ENCODE results near the gene RALGPS1.
"Not testable (repeated sequence)": the region's sequence is repeated elsewhere in the genome, so short reads cannot be mapped to it uniquely, and the experiment has no call there.

Gene RALGPS1

DNA sequence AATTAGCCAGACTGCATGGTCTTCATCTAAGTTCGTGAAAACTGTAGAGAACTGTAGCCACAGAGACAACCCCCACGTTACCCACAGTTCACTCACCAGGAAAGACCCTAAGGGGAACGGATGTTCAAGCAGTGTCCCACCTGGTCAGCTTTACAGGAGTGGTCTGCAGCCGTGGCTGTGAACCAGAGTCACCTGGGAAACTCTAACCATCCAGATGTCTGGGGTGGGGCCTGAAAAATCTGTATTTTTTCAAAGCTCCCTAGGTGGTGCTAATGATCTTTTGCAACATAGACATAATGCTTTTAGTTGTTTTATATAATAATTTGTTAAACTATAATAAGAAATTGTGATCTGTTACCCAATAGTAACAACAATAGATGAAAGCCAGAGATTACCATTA is 255.5 kb downstream of the RALGPS1 start:
- TF ChIP-seq, protein P1, sequence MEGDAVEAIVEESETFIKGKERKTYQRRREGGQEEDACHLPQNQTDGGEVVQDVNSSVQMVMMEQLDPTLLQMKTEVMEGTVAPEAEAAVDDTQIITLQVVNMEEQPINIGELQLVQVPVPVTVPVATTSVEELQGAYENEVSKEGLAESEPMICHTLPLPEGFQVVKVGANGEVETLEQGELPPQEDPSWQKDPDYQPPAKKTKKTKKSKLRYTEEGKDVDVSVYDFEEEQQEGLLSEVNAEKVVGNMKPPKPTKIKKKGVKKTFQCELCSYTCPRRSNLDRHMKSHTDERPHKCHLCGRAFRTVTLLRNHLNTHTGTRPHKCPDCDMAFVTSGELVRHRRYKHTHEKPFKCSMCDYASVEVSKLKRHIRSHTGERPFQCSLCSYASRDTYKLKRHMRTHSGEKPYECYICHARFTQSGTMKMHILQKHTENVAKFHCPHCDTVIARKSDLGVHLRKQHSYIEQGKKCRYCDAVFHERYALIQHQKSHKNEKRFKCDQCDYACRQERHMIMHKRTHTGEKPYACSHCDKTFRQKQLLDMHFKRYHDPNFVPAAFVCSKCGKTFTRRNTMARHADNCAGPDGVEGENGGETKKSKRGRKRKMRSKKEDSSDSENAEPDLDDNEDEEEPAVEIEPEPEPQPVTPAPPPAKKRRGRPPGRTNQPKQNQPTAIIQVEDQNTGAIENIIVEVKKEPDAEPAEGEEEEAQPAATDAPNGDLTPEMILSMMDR (IDR thresholded peaks at IDR 0.05; ENCODE audit: borderline replicate concordance, control extremely low read depth, extremely low read depth, insufficient read depth, missing control alignments): no peak
- in situ Hi-C loops (cut with MboI; ENCODE audit: low sequenced_read_pairs, unreplicated experiment): no loop called here
- DNase-seq (ENCODE audit: low spot score): no peak

DNA sequence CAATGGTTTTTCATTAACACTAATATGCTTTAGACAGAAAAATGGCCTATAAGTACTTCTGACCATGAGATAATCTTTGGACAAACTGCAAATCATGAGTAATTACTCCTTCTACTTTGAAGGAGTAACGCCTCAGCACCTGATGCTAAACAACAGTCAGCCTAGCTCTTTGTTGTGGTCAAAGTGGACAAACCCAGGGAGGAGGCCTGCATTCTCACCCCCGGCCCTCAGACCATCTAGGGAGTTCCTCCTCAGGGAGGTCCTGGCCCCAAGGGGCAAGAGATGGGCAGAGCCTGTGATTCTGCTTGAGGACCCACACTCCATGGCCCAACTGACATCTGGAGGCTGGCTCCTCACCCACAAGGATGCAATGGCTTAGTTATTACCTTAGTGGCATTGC is 256.1 kb downstream of the RALGPS1 start:
- peak; percentile 58 for DNase-seq (ENCODE audit: low spot score)
- in situ Hi-C loops (cut with MboI; ENCODE audit: low sequenced_read_pairs, unreplicated experiment): no loop called here
- TF ChIP-seq, protein P1 (IDR thresholded peaks at IDR 0.05; ENCODE audit: borderline replicate concordance, control extremely low read depth, extremely low read depth, insufficient read depth, missing control alignments): no peak

DNA sequence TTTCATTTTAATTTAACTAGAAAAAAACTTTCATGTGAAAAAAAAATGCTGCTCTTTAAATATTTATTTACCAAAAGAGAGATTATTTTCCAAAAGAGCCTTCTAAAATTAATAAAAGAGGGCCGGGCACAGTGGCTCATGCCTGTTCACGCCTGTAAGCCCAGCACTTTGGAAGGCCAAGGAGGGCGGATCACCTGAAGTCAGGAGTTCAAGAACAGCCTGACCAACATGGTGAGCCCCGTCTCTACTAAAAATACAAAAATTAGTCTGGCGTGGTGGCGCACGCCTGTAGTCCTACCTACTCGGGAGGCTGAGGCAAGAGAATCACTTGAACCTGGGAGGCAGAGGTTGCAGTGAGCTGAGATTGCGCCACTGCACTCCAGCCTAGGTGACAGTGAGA is 256.8 kb downstream of the RALGPS1 start:
- DNase-seq (ENCODE audit: low spot score); in situ Hi-C loops (cut with MboI; ENCODE audit: low sequenced_read_pairs, unreplicated experiment): not testable (repeated sequence)

DNA sequence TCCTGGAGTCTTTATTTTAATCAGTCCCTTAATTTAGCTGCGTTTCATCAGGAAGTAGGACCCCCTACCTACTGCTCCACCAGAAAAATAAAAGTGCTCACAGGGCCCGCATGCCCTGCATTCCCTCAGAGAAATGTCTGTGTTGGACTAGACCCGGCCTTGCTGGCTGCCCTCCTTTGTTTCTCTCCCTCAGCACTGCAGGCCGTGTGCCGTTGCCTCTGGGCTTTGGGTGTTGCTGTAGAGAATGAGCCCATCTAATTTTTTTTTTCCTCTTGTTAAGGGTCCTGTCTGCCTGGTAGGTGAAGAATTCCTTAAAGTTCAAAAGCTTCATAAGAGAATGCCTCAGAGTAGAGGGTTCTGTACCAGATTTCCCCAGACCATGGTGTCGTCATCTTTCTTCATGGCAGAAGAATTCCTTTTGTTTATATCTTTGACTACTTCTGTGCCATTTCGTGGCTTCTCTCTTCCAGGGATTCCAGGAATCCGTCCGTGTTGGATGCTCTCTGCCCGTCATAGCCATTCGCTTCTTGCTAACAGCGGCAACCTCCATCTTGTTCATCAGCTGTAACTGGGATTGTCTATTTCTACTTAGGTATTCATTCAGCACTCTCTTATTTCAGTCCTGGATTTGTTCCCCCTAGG is 257.6 kb downstream of the RALGPS1 start:
- in situ Hi-C loops (cut with MboI; ENCODE audit: low sequenced_read_pairs, unreplicated experiment): no loop called here
- TF ChIP-seq, protein P1 (IDR thresholded peaks at IDR 0.05; ENCODE audit: borderline replicate concordance, control extremely low read depth, extremely low read depth, insufficient read depth, missing control alignments): no peak
- no peak for DNase-seq (ENCODE audit: low spot score)

DNA sequence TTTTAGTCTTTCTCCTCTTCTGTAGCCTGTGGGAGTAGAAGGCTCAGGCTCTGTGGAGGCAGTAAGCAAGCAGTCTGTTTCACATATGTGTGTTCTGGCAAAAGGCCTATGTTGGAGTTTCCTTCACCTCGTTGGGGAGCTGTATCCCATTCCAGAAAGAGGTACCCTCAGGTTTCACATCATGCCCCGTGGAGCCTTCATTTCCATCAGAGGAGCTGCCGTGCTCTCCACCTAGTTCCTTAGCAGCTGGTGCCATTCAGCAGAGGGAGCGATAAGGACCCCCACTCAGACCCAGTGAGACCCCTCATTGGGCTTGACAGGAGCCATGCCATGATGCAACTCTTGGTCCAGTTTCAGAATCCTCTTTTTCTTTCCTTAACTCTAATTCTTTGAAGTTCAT is 258.5 kb downstream of the RALGPS1 start:
- TF ChIP-seq, protein P1 (IDR thresholded peaks at IDR 0.05; ENCODE audit: borderline replicate concordance, control extremely low read depth, extremely low read depth, insufficient read depth, missing control alignments): no peak
- in situ Hi-C loops (cut with MboI; ENCODE audit: low sequenced_read_pairs, unreplicated experiment): no loop called here
- no peak for DNase-seq (ENCODE audit: low spot score)

DNA sequence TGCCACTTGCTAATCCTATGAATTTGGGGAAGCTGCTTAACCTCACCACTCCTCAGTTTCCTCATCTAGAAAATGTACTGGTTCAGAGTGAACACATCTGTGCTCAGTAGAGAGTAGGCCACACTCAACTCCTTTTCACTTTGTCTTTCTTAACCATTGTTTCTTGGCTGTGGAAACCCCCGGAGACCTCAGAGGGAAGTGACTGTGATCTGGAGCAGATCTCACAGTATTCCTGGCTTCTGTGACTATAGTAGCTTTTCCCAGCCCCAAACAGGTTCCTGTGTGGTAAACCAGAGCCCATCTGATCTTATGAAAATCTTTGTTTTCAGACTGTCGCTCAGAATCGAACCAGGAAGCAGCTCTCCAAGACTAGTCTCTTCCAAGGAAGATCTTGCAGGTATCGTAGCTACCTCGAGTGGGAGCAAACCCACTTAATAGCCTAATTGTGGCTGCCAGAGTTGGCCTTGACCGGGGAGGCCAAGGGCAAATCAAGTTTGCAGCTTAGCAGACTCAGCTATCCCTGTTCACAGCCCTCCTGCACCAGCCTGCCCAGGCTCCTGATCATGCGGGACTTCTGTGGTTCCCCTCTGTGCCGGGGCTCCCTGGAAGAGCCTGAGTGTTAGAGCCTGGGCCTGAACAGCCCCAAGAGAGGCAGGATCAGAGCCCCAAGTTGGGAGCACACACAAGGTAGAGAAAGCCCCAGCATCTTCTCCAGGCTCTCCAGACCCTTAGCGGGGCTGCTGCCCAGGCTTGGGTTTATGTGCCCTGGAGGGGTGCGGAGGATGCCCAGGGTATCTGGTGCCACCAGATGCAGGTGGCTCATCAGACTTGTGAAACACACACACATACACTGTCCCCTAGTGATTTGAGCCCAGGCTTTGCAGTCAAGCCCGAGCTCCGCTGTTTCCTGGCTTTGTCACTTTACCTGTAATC is 260.1 kb downstream of the RALGPS1 start:
- TF ChIP-seq, protein P1 (IDR thresholded peaks at IDR 0.05; ENCODE audit: borderline replicate concordance, control extremely low read depth, extremely low read depth, insufficient read depth, missing control alignments): no peak
- no peak for DNase-seq (ENCODE audit: low spot score)
- in situ Hi-C loops (cut with MboI; ENCODE audit: low sequenced_read_pairs, unreplicated experiment): no loop called here

DNA sequence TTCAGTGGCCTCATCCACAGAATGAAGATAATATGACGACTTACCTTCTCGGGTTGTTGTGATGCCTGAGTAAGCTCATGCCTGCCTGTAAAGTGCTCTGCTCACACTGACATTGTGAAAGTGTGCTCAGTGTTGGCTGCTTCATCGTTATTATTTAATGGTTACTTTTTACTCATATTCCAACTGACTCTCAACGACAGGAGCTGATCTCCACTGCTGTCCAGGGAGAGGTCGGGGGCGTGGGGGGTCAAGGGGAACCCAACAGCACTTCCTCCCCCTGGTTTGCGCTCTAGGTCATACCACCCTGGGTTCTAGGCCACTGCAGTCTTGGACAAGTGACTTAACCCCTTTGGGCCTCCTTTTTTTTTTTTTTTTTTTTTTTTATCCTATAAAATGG is 260.7 kb downstream of the RALGPS1 start:
- DNase-seq (ENCODE audit: low spot score): no peak
- TF ChIP-seq, protein P1 (IDR thresholded peaks at IDR 0.05; ENCODE audit: borderline replicate concordance, control extremely low read depth, extremely low read depth, insufficient read depth, missing control alignments): no peak
- in situ Hi-C loops (cut with MboI; ENCODE audit: low sequenced_read_pairs, unreplicated experiment): no loop called here
